ENCODE measurements around the gene RNU2-63P. TPM values are rescaled to one million over a fixed set of nuclear protein-coding genes. Genes with fewer than 3 reads are reported as not detected.

The RNU2-63P gene
- total and polyA plus RNA-seq, 2 of the 8 experiments (the other 6 are each of a cell fraction or from before 2014, with no cell fraction given): 6.6 TPM; not detected in 1

- no peak overlapping the region for H3K14ac ChIP-seq (ENCODE audit: insufficient read length)
- H3K79me2 ChIP-seq (ENCODE audit: control insufficient read depth in 1 of 2, insufficient read depth in 2 of 2, low read length in 2 of 2): no peaks in the 10 kb centered on the region
- no peaks in the 10 kb centered on the region for H4K20me1 ChIP-seq (replicated peaks in 1 of 2; ENCODE audit: control insufficient read depth in 1 of 2, insufficient read depth in 2 of 2, low read length in 2 of 2)
- H3K23ac ChIP-seq (ENCODE audit: insufficient read length): no peak overlapping the region
- no peak overlapping the region for H2AFZ ChIP-seq (ENCODE audit: low read length)
- no peak overlapping the region for H3K9ac ChIP-seq (replicated peaks in 1 of 4; ENCODE audit: extremely low read depth in 1 of 4, low read depth in 3 of 4, low read length in 3 of 4)
- no peak overlapping the region for H2BK12ac ChIP-seq (ENCODE audit: low read depth, low read length)
- no peak overlapping the region for H2BK15ac ChIP-seq (ENCODE audit: low read length)
- ChIA-PET CTCF (ENCODE audit: partially characterized antibody) (interaction anchor here (1.3 kb wide), 1 partner anchor 22 kb away, joined by 5 read pairs; no protein-coding TSS in a partner anchor), POLR2A (ENCODE audit: partially characterized antibody) (interaction anchor here (2.0 kb wide), 1 partner anchor 10 kb away, joined by 5 read pairs; no protein-coding TSS in a partner anchor)
- H3K9me3 ChIP-seq (ENCODE audit: insufficient read depth in 2 of 2, low read depth in 1 of 2, low read length in 1 of 2): no peaks in the 10 kb centered on the region
- H3K4me1 ChIP-seq (replicated peaks in 1 of 4; ENCODE audit: control insufficient read depth in 3 of 4, insufficient read depth in 4 of 4, low read length in 3 of 4): peaks cover 0 to 4% (median 1%) of the 10 kb centered on the region in 4 experiments; a peak in 3 of 7 replicates
- H3K4ac ChIP-seq (replicated peaks; ENCODE audit: insufficient read length, low read depth, low read length): no peak overlapping the region
- WGBS, 2 experiments (ENCODE audit: extremely low coverage in 1 of 2, insufficient coverage in 1 of 2, insufficient read length in 1 of 2, insufficient replicate concordance in 2 of 2, low coverage in 1 of 2, low lambda C conversion rate in 2 of 2, missing lambda C conversion rate in 1 of 2): 88% methylated on average over 4 of the region's 4 CpGs; no CpG with 5 or more reads in 1 of the 2 experiments
- H3K56ac ChIP-seq (replicated peaks; ENCODE audit: insufficient read length, low read depth, low read length): no peak overlapping the region
- no peak overlapping the region for H2AK5ac ChIP-seq (ENCODE audit: low read depth, low read length)
- no peaks in the 10 kb centered on the region for H3K79me1 ChIP-seq (ENCODE audit: low read depth, low read length)
- DNase-seq (ENCODE audit: low read depth in 1 of 2, low spot score in 2 of 2): no peak
- H3K27me3 ChIP-seq (replicated peaks in 1 of 4; ENCODE audit: control insufficient read depth in 3 of 4, extremely low read depth in 1 of 4, insufficient read depth in 3 of 4, low read length in 3 of 4): no peaks in the 10 kb centered on the region
- no peaks in the 10 kb centered on the region for H3K23me2 ChIP-seq (ENCODE audit: low read depth, low read length)
- H2BK20ac ChIP-seq (ENCODE audit: low read length): no peak overlapping the region
- FAIRE-seq: no peak
- H2BK5ac ChIP-seq (ENCODE audit: low read depth, low read length): no peak overlapping the region
- no peak overlapping the region for H4K8ac ChIP-seq (ENCODE audit: extremely low read depth, insufficient read depth, low read length)
- peaks cover 0 to 5% (median 3%) of the 10 kb centered on the region in 4 experiments; a peak in 4 of 8 replicates for H3K36me3 ChIP-seq (ENCODE audit: control insufficient read depth in 2 of 4, insufficient read depth in 4 of 4, low read length in 3 of 4)
- no peak overlapping the region for H4K5ac ChIP-seq (ENCODE audit: insufficient read length, low read depth, low read length)
- H3K27ac ChIP-seq (ENCODE audit: low read depth, low read length): no peak overlapping the region
- H3K18ac ChIP-seq (ENCODE audit: extremely low read depth, low read length): no peak overlapping the region
- H3K4me2 ChIP-seq (ENCODE audit: insufficient read depth in 1 of 2, low read depth in 2 of 2, low read length in 2 of 2): no peak overlapping the region
- H2BK120ac ChIP-seq (replicated peaks; ENCODE audit: low read depth, low read length): no peak overlapping the region
- no peak overlapping the region for H3K4me3 ChIP-seq (ENCODE audit: extremely low read depth in 1 of 4, insufficient read depth in 2 of 4, low read depth in 3 of 4, low read length in 4 of 4)
- H4K91ac ChIP-seq (replicated peaks; ENCODE audit: insufficient read length, low read length): no peak overlapping the region
- TF ChIP-seq KDM5A (IDR thresholded peaks at IDR 0.05; ENCODE audit: low read length): no peak
- no peak for TF ChIP-seq ZNF274 (IDR thresholded peaks at IDR 0.05; ENCODE audit: borderline replicate concordance, extremely low read depth, low read length)
- no peak for TF ChIP-seq ASH2L (IDR thresholded peaks at IDR 0.05; ENCODE audit: low read length)
- no peak for TF ChIP-seq TAF7 (optimal IDR thresholded peaks at IDR 0.05; ENCODE audit: borderline replicate concordance, low read depth, low read length)
- TF ChIP-seq NANOG (IDR thresholded peaks at IDR 0.05; ENCODE audit: insufficient read depth, low read depth, low read length, poor library complexity, severe bottlenecking): no peak
- no peak for TF ChIP-seq KDM1A (IDR thresholded peaks at IDR 0.05; ENCODE audit: borderline replicate concordance, low read length)
- no peak for TF ChIP-seq HDAC2 (IDR thresholded peaks at IDR 0.05; ENCODE audit: borderline replicate concordance in 1 of 2, low read depth in 2 of 2, low read length in 2 of 2)
- no peak for TF ChIP-seq CBX8 (IDR thresholded peaks at IDR 0.05; ENCODE audit: borderline replicate concordance, low read depth, low read length)
- TF ChIP-seq BRCA1 (IDR thresholded peaks at IDR 0.05; ENCODE audit: low read depth, low read length): no peak
- TF ChIP-seq USF2 (IDR thresholded peaks at IDR 0.05; ENCODE audit: low read length): no peak
- TF ChIP-seq JUND (IDR thresholded peaks at IDR 0.05; ENCODE audit: low read length): no peak
Measured at GRCh38 chr2:88038263-88039105, 22.1 kb upstream of the RNU2-63P start.

All from H1 (cell line).